ENCODE results near the gene CCT6B.

The CCT6B gene

DNA sequence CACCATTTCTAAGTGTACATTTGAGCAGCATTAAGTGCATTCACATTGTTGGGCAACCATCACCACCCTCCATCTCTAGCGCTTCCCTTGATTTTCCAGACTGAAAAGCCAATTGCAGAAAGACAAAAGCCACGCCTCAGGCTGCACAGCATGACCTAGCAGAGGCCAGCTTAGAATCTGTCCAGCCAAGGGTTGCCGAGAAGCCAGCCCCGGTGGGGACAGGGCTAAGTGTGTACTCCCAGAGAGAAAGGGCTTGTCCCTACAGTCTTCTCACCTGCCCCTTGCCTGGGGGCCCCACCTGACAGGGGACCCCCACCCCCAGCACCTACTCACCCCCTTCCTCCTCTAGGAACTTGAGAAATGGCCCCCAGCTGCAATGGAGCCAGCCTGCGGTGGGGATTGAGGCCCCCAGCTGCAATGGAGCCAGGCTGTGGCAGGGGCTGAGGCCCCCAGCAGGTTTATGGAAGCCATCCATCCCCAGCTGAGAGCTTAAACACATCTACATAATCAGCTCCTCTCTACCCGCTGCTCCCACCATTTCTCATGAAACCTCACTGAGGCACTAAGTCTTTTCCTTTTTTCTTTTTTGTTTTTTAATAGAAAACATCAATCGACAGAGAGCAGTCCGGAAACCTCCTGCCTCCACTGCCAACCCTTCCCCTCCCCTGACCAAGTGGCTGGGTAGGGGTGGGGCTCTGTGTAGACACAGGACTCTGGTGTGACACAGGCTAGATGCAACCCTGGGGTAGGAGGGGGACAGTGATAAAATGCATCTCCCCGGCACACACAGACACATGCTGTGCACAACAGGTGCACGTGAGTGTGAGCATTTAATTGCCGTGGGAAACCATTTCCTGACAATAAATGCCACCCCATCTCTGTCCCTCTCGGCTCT lies 77.9 kb downstream of the CCT6B start:
- DNase-seq: no peak

GRCh38 chr17:34879146-34879545 lies 82.1 kb downstream of the CCT6B start:
- DNase-seq: no peak
